GM12892 (cell line): ENCODE data around the gene LRMDA.

ENCODE experiments used
- POLR2A ChIP-seq: IDR thresholded peaks from 2 replicates; pipeline ENCODE4 v1.6.1; 2011; ENCODE audit warnings: low read depth, low read length, control low read depth
- POLR2AphosphoS5 ChIP-seq: IDR thresholded peaks from 2 replicates; pipeline ENCODE4 v1.6.1; 2011; ENCODE audit warnings: low read depth, low read length, control low read depth

- TF ChIP-seq POLR2AphosphoS5 (no peak), POLR2A (no peak)
Measured at GRCh38 chr10:76040830-76041220, 609.4 kb downstream of the LRMDA start.
